ENCODE data around the gene NFATC2.
A peak's percentile ranks its signal among the peaks of the same experiment; 100 is the strongest.

Gene NFATC2

DNA sequence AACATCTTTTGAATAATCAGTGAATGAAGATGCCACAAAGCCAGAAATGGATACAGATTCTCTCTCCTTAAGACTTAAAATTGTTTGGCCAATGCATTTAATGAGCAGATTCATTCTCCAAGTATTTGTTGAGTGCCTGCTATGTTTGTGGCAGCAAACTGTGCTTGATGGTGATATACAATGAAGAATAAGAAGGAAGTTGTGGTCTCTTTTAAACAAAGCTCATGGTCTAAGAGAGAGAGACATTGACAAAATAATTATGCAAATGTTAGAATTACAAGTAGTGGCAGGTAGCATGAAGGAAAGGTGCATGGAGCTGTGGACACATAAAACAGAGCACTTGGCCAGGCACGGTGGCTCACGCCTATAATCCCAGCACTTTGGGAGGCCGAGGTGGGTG lies 28.3 kb downstream of the NFATC2 start:
- DNase-seq (ENCODE audit: low spot score), result no peak

GRCh38 chr20:51513545-51513944 lies 29.0 kb downstream of the NFATC2 start:
- DNase-seq (ENCODE audit: low spot score), result no peak

GRCh38 chr20:51512645-51513044 lies 29.9 kb downstream of the NFATC2 start:
- no peak for DNase-seq (ENCODE audit: low spot score)

GRCh38 chr20:51511861-51512619 lies 30.5 kb downstream of the NFATC2 start:
- DNase-seq (ENCODE audit: low spot score), result no peak

GRCh38 chr20:51510936-51511605 lies 31.4 kb downstream of the NFATC2 start:
- DNase-seq (ENCODE audit: low spot score), result no peak

DNA sequence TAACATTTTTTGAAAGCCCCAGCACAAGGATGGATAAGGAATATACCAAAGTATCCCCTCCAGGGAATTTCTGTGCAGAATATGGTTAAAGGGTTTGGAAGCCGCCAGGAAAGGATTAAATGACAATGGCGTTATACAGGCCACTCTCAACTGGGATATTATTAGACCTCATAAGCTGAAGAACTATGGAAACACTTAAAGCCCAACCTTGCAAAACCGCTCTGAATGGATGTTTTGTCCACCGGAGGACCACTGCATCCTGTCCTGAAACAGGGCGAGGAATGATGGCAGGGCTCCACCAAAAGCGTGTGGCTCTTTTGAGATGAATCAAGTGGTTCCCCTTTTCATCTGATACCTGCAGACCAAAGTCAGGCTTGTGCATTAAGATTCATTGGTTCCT lies 32.4 kb downstream of the NFATC2 start:
- DNase-seq (ENCODE audit: low spot score), result no peak

DNA sequence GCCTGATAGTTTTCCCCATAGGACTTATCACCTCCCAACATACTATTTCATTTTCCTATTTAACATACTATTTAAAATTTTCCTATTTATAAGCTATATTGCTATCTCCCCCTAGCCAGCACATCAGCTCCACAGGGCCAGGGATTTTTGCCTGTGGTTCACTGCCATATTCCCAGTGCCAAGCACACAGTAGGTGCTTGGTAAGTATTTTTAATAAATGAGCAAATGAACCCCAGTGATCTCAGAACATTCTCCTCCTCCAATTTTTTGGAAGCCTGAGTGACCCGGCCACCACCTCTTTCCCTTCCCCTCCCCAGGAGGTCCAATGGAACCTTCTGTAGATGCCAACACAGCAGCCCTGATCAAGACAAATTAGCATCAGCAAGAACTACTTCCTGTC lies 33.3 kb downstream of the NFATC2 start:
- DNase-seq (ENCODE audit: low spot score), result no peak

- DNase-seq (ENCODE audit: low spot score), result no peak
Measured at GRCh38 chr20:51508780-51509179, 33.7 kb downstream of the NFATC2 start.

- DNase-seq (ENCODE audit: low spot score), result no peak
Measured at GRCh38 chr20:51508158-51508557, 34.4 kb downstream of the NFATC2 start.

DNA sequence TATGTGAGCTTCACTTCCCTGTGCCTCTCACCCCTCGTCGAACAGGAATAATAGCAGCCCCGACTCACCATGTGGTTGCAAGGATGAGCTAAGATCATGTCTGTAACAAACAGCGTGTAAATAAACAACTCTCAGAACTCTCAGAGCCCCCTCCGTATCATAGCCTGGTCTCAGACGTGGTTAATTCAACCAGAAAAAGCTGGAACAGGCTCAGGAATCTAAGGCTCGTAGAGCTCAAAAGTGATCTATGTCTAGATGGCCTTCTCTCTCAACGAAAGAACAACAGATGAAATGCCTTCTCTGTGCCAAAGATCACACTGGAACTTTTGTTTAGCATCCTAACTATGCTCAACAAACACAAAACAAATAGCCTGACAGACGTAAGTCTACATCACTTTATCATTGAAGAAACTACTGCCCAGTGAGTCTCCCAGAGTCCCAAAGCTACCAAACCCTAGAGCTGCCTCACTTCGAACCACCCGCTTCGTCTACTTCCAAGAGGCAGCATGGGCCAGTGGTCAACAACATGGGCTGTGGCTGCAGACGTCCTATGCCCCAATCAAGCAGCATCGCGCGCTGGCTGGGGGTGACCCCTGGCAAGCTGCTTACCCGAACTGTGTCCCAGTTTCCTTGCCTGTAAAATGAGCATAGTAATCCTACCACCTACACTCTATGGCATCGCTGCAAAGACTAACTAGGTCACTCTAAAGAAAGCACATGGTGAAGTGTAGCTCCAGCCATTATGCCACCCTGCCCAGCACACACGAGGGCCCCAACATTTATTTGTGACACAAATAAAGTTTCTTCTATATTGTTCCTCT lies 35.1 kb downstream of the NFATC2 start:
- DNase-seq (ENCODE audit: low spot score), result no peak

DNA sequence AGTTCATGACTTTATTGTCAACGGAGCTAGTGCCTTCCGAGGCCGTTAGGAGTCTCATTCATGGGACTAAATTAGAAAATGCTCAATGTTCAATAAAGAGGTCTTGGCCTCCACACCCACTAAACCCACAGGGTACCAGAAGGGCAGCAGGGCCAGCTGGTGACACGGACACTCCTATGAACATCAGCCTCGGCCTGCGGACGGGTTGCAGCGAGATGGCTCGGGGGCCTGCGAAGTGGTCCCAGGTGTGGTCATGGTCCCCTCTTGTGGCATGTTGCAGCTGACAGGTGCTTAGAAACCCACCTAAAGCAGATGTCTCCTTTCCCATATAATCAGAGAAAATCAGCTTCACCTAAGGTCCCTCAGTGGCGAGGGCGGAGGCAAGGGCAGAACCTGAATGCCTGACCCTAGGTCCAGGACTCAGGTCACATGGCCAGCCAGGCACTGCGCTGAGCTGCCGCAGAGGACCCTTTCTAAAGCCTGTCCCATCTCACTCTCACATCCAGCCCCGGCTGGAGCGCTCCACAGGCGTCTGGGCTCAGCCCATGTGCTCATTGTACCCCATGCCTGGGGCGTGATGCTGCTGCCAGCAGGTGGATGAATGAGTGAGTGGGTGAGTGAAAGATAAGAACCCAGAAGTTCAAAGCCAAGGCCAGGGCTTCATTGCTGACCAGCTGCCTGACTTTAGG lies 35.8 kb downstream of the NFATC2 start:
- DNase-seq (ENCODE audit: low spot score), result no peak

DNA sequence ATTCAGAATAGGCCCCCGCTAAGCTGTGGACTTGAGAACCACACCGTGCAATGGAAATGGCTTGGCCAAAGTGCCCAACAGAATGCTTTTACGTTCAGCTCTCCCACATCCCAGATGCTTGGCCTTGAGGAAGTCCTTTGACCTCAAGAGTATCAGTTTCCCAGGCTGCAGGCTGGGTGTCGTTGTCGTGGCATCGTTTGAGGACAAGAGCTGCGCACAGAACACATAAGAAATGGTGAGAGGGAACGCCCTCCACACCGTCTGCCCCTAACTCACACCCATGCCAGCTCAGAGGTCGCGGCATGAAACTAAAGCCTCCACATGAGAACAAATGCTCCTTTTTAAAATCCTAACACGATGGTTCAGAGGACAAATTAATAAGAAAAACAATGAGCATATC lies 37.0 kb downstream of the NFATC2 start:
- DNase-seq (ENCODE audit: low spot score), result no peak

DNA sequence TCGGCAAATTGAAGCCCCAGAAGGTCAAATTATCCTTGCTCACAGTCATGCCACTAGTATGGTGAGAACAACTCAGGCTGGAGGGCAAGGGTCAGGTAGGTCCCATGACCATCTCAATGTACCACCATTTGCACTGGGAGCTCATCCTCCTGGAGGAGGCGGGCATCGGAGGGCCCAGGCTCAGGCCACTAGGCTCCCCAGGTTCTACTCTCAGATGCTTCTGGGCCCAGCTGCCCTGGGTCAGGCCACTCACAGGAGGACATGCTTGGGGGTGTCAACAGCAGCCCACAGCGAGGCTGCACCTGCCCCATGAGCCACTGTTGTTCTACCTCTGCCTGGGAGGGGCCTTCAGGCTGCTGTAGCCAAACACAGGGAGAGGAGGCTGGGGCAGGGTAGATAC lies 39.1 kb downstream of the NFATC2 start:
- DNase-seq (ENCODE audit: low spot score), result no peak

GRCh38 chr20:51500936-51501335 lies 41.6 kb downstream of the NFATC2 start:
- no peak for DNase-seq (ENCODE audit: low spot score)

GRCh38 chr20:51500311-51500710 lies 42.2 kb downstream of the NFATC2 start:
- peak; percentile 67 for DNase-seq (ENCODE audit: low spot score)

DNA sequence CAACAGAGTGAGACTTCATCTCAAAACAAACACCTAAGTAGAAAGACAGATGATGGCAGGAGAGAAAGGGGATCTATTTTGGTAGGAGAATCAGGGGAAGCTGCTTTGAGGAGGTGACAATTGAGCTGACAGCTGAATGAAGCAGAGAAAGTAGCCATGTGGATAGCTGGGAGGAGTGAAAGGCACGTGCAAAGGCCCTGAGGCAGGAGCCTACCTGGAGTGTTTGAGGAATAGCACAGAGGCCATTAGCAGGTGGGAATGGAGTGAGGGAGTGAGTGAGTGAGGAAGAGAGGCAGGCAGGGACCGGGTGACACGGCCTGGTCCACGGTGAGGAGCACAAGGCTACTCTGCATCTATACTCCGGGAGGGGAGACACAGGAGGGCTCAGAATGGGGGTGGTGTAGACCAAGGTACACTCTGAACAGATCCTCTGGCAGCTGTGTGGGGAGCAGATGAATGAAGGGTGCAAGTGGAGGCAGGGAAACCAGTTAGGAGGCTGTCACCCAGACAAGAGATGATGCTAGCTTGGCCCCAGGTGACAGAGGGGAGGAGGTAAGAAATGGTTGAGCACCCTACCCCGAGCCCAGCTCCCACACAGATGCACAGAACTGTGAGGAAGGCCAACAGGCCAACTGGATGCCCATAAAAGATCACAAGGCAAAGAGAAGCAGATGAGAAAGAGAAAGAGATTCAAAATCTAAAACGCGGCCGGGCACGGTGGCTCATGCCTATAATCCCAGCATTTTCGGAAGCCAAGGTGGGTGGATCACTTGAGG lies 43.6 kb downstream of the NFATC2 start:
- no peak for DNase-seq (ENCODE audit: low spot score)

- DNase-seq (ENCODE audit: low spot score), result peak; percentile 65
Measured at GRCh38 chr20:51497542-51498467, 44.7 kb downstream of the NFATC2 start.

DNA sequence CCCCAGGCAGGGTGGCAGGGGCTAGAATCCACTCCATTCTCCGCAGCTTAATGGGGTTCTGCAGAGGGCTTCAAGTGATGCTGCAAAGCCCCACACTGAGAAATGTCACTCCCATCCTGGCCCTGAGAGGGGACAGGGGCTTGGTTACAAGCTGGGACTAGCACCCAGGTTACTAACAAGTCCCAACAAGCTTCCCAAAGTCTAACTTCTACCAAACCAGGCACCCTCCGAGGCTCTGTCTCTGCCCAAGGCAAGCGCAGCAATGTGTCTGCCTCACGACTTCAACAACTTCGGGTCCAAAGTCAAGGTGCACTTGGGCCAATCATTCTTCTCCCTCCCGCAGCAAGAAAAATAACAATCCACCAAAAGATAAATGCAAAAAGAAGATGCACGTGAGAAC lies 45.6 kb downstream of the NFATC2 start:
- no peak for DNase-seq (ENCODE audit: low spot score)

DNA sequence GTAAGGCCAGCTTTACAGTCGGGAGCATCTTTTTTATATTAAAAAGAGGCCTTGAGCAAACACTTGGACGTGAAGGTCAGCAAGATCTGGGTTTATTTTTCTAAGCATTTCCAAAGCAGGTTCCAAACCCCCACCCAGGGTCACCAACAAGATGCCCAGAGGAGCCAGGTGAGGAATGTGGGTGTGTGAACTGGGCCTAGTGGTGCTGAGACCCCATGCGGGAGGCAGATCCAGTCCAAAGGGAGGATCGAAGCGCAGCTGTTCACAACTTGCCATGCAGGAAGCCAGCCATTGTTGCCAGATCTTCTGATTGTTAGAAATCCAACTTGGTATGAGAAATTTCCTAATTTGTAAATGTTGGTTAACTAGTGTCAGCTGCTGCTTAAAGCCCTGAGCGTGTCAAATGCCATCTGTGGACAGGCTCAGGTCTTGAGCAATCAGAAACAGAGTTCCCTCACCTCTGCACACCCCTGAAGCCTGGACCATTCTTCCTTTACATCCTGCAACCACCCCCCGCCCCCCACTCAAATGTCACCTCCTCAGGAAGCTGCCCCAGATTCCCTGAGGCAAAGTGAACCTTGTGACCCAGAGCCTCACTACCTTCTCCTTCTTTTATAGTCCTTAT lies 46.5 kb downstream of the NFATC2 start:
- no peak for DNase-seq (ENCODE audit: low spot score)

DNA sequence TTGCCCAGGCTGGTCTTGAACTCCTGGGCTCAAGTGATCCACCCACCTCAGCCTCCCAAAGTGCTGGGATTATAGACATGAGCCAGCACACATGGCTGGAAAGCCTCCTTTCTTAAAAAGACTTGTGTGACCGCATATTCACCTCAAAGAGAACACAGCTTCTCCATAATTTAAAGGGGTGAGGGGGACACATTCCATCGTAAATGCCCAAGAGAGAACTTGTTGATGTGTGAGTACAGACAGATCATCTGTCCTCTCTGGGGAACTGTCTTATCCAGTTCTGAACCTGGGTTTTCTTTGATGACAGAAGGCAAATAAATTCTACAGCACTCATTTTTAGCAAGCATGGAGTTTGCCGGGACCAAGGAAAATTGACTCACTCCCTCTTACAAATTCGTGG lies 47.2 kb downstream of the NFATC2 start:
- no peak for DNase-seq (ENCODE audit: low spot score)

Data from SW480 (cell line).